Neutrophil (primary cell): ENCODE measurements around the gene DIS3.
"Not testable (repeated sequence)": the region's sequence is repeated elsewhere in the genome, so short reads cannot be mapped to it uniquely, and the experiment has no call there.

Source experiments
- H3K27ac ChIP-seq: fragments of 200-600 bp; sonication (generic); 2 replicates; pipeline ENCODE4 v1.5.1; 2016; ENCODE audit warnings: mild to moderate bottlenecking, moderate library complexity
- H3K27me3 ChIP-seq: fragments of 200-600 bp; sonication (generic); 2 replicates; pipeline ENCODE4 v1.6.0; 2016; ENCODE audit warnings: mild to moderate bottlenecking
- H3K36me3 ChIP-seq: fragments of 200-600 bp; sonication (generic); 2 replicates; pipeline ENCODE4 v1.5.1; 2017
- H3K4me1 ChIP-seq, 2 experiments: fragments of 200-600 bp in 1 of 2; sonication (generic) in 1 of 2; 1 replicate in 1 of 2; 2 replicates in 1 of 2; pipeline versions ENCODE4 v1.5.1 to v1.6.1; 2013 to 2016; ENCODE audit warnings: low read depth in 1 of 2, low read length in 1 of 2, mild to moderate bottlenecking in 1 of 2, moderate library complexity in 1 of 2; ENCODE audit not compliant: control insufficient read depth in 1 of 2, insufficient read depth in 1 of 2
- H3K4me3 ChIP-seq, 2 experiments: fragments of 200-600 bp in 1 of 2; sonication (generic) in 1 of 2; 1 replicate in 1 of 2; 2 replicates in 1 of 2; pipeline ENCODE4 v1.5.1; 2013 to 2016; ENCODE audit warnings: low read depth in 1 of 2, low read length in 1 of 2, mild to moderate bottlenecking in 1 of 2, moderate library complexity in 1 of 2
- H3K9me3 ChIP-seq: fragments of 200-600 bp; sonication (generic); 2 replicates; pipeline ENCODE4 v1.5.1; 2016
- TF ChIP-seq, protein P1 (sequence below): fragments of 200-600 bp; sonication (generic); IDR thresholded peaks from 2 replicates; pipeline ENCODE4 v1.5.1; 2016; ENCODE audit warnings: antibody characterized with exemption

The DIS3 gene

DNA sequence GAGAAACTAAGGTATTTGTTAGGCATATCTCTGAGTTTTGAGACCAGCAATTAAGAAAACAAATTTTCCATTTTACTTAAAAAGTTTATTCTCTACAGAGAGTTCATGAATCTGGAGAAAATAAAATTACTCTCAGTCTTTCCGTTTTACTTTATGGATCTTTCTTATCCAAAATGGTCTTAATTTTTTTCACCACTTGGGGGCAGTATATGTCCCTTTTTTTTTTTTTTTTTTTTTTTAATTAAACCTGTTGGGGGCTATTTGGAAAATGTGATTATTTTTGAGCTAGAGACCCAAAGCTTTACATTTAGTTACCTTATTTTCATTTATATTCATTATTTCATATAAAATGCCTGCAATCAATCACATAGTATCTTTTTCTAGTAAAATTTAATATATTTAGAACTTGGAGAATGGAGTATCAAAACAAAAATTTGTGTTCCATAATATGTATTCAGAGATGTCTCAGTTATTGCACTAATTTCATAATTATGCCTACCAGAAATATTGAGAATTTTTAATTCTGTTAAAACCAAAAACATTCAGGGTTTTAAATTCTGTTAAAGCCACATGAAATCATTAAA is 27.3 kb upstream of the DIS3 start:
- H3K4me1 ChIP-seq: peaks cover 28% of the 10 kb centered on the region in 2 experiments
- no peaks in the 10 kb centered on the region for H3K9me3 ChIP-seq
- H3K4me3 ChIP-seq: no peak overlapping the region
- H3K36me3 ChIP-seq: no peaks in the 10 kb centered on the region
- no peaks in the 10 kb centered on the region for H3K27me3 ChIP-seq
- TF ChIP-seq, protein P1, sequence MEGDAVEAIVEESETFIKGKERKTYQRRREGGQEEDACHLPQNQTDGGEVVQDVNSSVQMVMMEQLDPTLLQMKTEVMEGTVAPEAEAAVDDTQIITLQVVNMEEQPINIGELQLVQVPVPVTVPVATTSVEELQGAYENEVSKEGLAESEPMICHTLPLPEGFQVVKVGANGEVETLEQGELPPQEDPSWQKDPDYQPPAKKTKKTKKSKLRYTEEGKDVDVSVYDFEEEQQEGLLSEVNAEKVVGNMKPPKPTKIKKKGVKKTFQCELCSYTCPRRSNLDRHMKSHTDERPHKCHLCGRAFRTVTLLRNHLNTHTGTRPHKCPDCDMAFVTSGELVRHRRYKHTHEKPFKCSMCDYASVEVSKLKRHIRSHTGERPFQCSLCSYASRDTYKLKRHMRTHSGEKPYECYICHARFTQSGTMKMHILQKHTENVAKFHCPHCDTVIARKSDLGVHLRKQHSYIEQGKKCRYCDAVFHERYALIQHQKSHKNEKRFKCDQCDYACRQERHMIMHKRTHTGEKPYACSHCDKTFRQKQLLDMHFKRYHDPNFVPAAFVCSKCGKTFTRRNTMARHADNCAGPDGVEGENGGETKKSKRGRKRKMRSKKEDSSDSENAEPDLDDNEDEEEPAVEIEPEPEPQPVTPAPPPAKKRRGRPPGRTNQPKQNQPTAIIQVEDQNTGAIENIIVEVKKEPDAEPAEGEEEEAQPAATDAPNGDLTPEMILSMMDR: peak; percentile 34
- H3K27ac ChIP-seq: no peak overlapping the region

DNA sequence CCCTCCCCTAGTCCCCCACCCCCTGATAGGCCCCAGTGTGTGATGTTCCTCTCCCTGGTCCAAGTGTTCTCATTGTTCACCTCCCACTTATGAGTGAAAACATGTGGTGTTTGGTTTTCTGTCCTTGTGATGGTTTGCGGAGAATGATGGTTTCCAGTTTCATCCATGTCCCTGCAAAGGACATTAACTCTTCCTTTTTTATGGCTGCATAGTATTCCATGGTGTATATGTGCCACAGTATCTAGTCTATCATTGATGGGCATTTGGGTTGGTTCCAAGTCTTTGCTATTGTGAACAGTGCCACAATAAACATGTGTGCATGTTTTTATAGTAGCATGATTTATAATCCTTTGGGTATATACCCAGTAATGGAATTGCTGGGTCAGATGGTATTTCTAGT is 24.8 kb upstream of the DIS3 start:
- H3K4me1 ChIP-seq: peaks cover 28% of the 10 kb centered on the region in 2 experiments

DNA sequence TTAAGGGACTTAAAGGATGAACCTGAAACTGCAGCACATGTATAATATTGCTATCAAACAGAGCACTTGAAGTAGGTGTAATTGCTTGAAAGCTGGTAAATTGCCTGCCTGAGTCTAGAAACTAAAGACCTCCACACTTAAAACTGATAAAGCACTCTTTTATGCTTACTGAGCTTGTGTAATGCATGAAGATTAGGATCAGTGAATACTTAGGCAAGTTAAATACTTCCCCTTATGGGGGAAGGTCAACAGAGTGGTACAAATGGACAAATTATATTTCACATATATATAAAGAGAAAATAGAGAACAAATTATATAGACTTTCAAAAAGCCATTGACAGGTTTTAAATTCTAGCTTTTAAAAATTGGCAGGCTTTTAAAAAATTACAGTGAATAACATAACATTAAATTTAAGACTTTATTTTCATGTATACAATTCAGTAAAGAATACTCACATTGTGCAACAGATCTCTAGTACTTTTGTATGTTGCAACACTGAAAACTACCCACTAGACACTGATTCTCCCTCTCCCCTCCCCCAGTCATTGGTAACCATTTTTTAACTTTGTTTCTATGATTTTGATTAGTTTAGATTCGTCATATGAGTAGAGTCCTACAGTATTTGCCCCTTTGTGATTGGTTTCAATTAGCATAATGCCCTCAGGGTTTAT is 24.1 kb upstream of the DIS3 start:
- TF ChIP-seq, protein P1: no peak
- H3K36me3 ChIP-seq: no peaks in the 10 kb centered on the region
- no peak overlapping the region for H3K4me3 ChIP-seq
- peak overlapping the region; percentile 51 for H3K27ac ChIP-seq
- no peaks in the 10 kb centered on the region for H3K9me3 ChIP-seq
- H3K4me1 ChIP-seq: peaks cover 25 to 26% of the 10 kb centered on the region in 2 experiments
- no peaks in the 10 kb centered on the region for H3K27me3 ChIP-seq

More for the DNA sequence above, 24.8 kb upstream of the DIS3 start:
- not testable (repeated sequence) for H3K9me3 ChIP-seq, H3K27me3 ChIP-seq, H3K27ac ChIP-seq, H3K36me3 ChIP-seq, H3K4me3 ChIP-seq

DNA sequence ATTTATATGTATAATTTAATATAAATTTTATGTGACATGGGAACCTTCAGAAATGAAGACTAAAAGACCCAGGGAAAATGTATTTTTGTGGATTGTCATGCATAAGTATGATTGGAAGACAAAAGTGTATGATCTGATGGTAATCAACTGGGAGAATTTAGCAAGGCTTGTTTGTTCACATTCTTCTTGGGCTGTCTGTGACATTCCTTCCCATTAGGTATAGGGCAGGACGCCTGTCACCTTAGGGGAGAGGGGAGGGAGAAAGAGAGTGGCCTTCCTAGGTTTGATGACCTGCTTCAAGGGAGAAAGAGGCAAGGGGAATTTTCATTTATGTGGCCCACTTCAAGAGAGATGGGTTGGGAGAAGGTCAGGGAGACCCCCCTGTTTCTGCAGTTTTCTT is 22.6 kb upstream of the DIS3 start:
- H3K4me3 ChIP-seq: no peak overlapping the region
- TF ChIP-seq, protein P1: no peak
- peaks cover 5% of the 10 kb centered on the region for H3K36me3 ChIP-seq
- H3K4me1 ChIP-seq: peaks cover 9 to 11% of the 10 kb centered on the region in 2 experiments
- H3K27me3 ChIP-seq: no peaks in the 10 kb centered on the region
- H3K9me3 ChIP-seq: no peaks in the 10 kb centered on the region
- H3K27ac ChIP-seq: no peak overlapping the region

DNA sequence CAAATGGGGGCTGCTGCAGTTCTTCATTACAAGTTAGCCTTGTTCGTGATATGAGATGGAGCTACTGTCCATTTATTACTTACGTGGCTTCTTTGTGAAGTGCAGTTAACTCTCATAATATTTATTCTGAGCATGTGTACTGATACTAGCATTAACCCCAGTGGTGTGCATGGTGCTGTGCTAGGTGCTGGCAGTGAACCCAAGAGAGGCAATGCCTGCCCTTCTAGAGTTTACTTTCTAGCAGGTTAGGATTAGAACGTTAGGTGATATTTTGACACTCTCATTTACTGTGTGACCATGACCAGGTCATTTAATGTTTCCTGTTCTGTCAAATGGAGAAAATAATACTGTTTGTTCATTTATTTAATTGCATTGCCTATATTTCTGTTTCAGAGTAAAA is 17.1 kb upstream of the DIS3 start:
- Histone ChIP-seq H3K4me1 (no peaks in the 10 kb centered on the region), H3K36me3 (peaks cover 32% of the 10 kb centered on the region)

DNA sequence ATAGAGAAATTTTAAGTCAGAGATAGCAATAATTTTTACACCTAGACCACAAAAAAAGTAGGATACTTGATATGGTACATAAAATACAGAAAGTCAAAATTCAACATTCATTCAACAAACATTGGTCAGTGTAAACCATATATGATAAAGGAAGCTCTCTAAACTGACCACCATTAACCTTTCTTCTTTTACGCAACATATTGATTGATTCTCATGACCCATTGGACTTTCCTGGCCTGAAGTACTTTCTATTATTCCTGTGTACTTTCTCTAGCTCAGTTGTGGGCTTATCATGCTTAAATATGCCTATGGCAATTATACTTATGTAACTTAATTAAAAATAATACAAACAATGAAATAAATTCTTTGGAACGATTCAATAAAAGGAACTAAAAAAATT is 10.9 kb upstream of the DIS3 start:
- Histone ChIP-seq H3K36me3 (peaks cover 33% of the 10 kb centered on the region), H3K9me3 (no peaks in the 10 kb centered on the region), H3K4me1 (no peaks in the 10 kb centered on the region), H3K27ac (no peak overlapping the region), H3K27me3 (no peaks in the 10 kb centered on the region), H3K4me3 (no peak overlapping the region)
- TF ChIP-seq, protein P1: no peak

More for the DNA sequence above, 17.1 kb upstream of the DIS3 start:
- H3K4me3 ChIP-seq: no peak overlapping the region
- TF ChIP-seq, protein P1: no peak
- H3K9me3 ChIP-seq: no peaks in the 10 kb centered on the region
- no peaks in the 10 kb centered on the region for H3K27me3 ChIP-seq
- no peak overlapping the region for H3K27ac ChIP-seq
